Mesenchymal stem cell (in vitro differentiated cells and primary cell): Measurements from ENCODE around the gene APPL2.

Source experiments
- DNase-seq: peaks from one replicate; pipeline ENCODE4 v3.0.0-alpha.2; 2013
- H2AFZ ChIP-seq: one replicate; pipeline ENCODE4 v1.6.1; 2013; ENCODE audit warnings: low read depth, mild to moderate bottlenecking, control low read depth, inconsistent platforms, low read length, moderate library complexity
- H2AK5ac ChIP-seq: 2 replicates; pipeline ENCODE4 v1.6.1; 2013; ENCODE audit warnings: low read length, moderate library complexity, mild to moderate bottlenecking, inconsistent platforms; ENCODE audit not compliant: severe bottlenecking
- H2BK120ac ChIP-seq: one replicate; pipeline ENCODE4 v1.6.1; 2013; ENCODE audit warnings: low read depth, mild to moderate bottlenecking, inconsistent platforms, low read length, moderate library complexity
- H2BK12ac ChIP-seq, 2 experiments: one replicate each; pipeline ENCODE4 v1.6.1; 2013; ENCODE audit warnings: inconsistent platforms in 2 of 2, low read length in 2 of 2, mild to moderate bottlenecking in 2 of 2, moderate library complexity in 2 of 2, control low read depth in 1 of 2
- H2BK15ac ChIP-seq: one replicate; pipeline ENCODE4 v1.6.1; 2013; ENCODE audit warnings: mild to moderate bottlenecking, low read depth, inconsistent platforms; ENCODE audit not compliant: poor library complexity, severe bottlenecking
- H2BK5ac ChIP-seq: 2 replicates; pipeline ENCODE4 v1.6.1; 2013; ENCODE audit warnings: low read depth, mild to moderate bottlenecking, low read length, control low read depth, inconsistent platforms; ENCODE audit not compliant: poor library complexity, severe bottlenecking
- H3K14ac ChIP-seq, 2 experiments: one replicate each; pipeline ENCODE4 v1.6.1; 2013; ENCODE audit warnings: inconsistent platforms in 2 of 2, low read length in 2 of 2, control low read depth in 1 of 2, mild to moderate bottlenecking in 1 of 2, moderate library complexity in 1 of 2
- H3K18ac ChIP-seq, 2 experiments: one replicate each; pipeline ENCODE4 v1.6.1; 2013; ENCODE audit warnings: inconsistent platforms in 2 of 2, low read length in 2 of 2, control low read depth in 1 of 2, low read depth in 1 of 2, mild to moderate bottlenecking in 1 of 2
- H3K23ac ChIP-seq, 2 experiments: one replicate each; pipeline ENCODE4 v1.6.1; 2013; ENCODE audit warnings: inconsistent platforms in 2 of 2, low read length in 2 of 2, mild to moderate bottlenecking in 2 of 2, moderate library complexity in 2 of 2, control low read depth in 1 of 2
- H3K27ac ChIP-seq: 2 replicates; pipeline ENCODE4 v1.5.1; 2013; ENCODE audit warnings: mild to moderate bottlenecking, moderate library complexity, low read length, control low read depth, inconsistent platforms; ENCODE audit not compliant: poor library complexity, severe bottlenecking
- H3K27me3 ChIP-seq, 2 experiments: 2 replicates each; pipeline versions ENCODE4 v1.6.1 to v1.7.0; 2013; ENCODE audit warnings: low read length in 2 of 2, mild to moderate bottlenecking in 2 of 2, moderate library complexity in 2 of 2, control low read depth in 1 of 2, inconsistent platforms in 1 of 2; ENCODE audit not compliant: control insufficient read depth in 1 of 2, insufficient read depth in 1 of 2
- H3K36me3 ChIP-seq, 2 experiments: 2 replicates each; pipeline versions ENCODE4 v1.6.1 to v1.7.0; 2013; ENCODE audit warnings: low read length in 2 of 2, control low read depth in 1 of 2, inconsistent platforms in 1 of 2, low read depth in 1 of 2, mild to moderate bottlenecking in 1 of 2; ENCODE audit not compliant: insufficient read depth in 2 of 2, control insufficient read depth in 1 of 2
- H3K4ac ChIP-seq, 2 experiments: one replicate each; pipeline ENCODE4 v1.6.1; 2013; ENCODE audit warnings: inconsistent platforms in 2 of 2, low read length in 2 of 2, mild to moderate bottlenecking in 2 of 2, moderate library complexity in 2 of 2, control low read depth in 1 of 2, low read depth in 1 of 2
- H3K4me1 ChIP-seq: 2 replicates; pipeline ENCODE4 v1.6.1; 2013; ENCODE audit warnings: low read depth, low read length, control low read depth; ENCODE audit not compliant: control insufficient read depth, insufficient read depth
- H3K4me2 ChIP-seq: 2 replicates; pipeline ENCODE4 v1.6.1; 2013; ENCODE audit warnings: low read length, mild to moderate bottlenecking, inconsistent platforms; ENCODE audit not compliant: poor library complexity, severe bottlenecking
- H3K4me3 ChIP-seq, 2 experiments: 2 replicates each; pipeline versions ENCODE4 v1.5.1 to v1.7.0; 2013; ENCODE audit warnings: low read length in 2 of 2, mild to moderate bottlenecking in 2 of 2, control low read depth in 1 of 2, low read depth in 1 of 2; ENCODE audit not compliant: insufficient read depth in 1 of 2
- H3K79me1 ChIP-seq: replicated peaks from 2 replicates; pipeline ENCODE4 v1.6.1; 2013; ENCODE audit warnings: mild to moderate bottlenecking, control low read depth, low read length, inconsistent platforms; ENCODE audit not compliant: poor library complexity, severe bottlenecking
- H3K9ac ChIP-seq: 2 replicates; pipeline ENCODE4 v1.7.0; 2013; ENCODE audit warnings: mild to moderate bottlenecking, low read length, moderate library complexity
- H3K9me3 ChIP-seq: 2 replicates; pipeline ENCODE4 v1.7.0; 2013; ENCODE audit warnings: mild to moderate bottlenecking, low read length; ENCODE audit not compliant: control insufficient read depth
- H4K8ac ChIP-seq: one replicate; pipeline ENCODE4 v1.6.1; 2013; ENCODE audit warnings: inconsistent platforms, mild to moderate bottlenecking, low read length, moderate library complexity
- H4K91ac ChIP-seq: one replicate; pipeline ENCODE4 v1.6.1; 2013; ENCODE audit warnings: mild to moderate bottlenecking, low read length, inconsistent platforms
- WGBS: methylation state at CpG from one replicate; pipeline ENCODE4 v1.1.7; 2013; ENCODE audit warnings: mixed read lengths; 5-methylcytosine and 5-hydroxymethylcytosine counted together

Gene APPL2

GRCh38 chr12:105223884-105224283, 12.1 kb downstream of the APPL2 start:
- no peak overlapping the region for H2AK5ac ChIP-seq
- no peaks in the 10 kb centered on the region for H3K9me3 ChIP-seq
- no peak overlapping the region for H3K14ac ChIP-seq
- no peak overlapping the region for H3K4me3 ChIP-seq
- no peak overlapping the region for H4K8ac ChIP-seq
- H3K4me2 ChIP-seq = no peak overlapping the region
- no peak overlapping the region for H3K23ac ChIP-seq
- no peak overlapping the region for H2AFZ ChIP-seq
- no peak overlapping the region for H4K91ac ChIP-seq
- DNase-seq = no peak
- H3K4ac ChIP-seq = no peak overlapping the region
- no peak overlapping the region for H3K27ac ChIP-seq
- WGBS = 99% methylated on average over 4 of the region's 4 CpGs
- H2BK15ac ChIP-seq = no peak overlapping the region
- no peak overlapping the region for H3K18ac ChIP-seq
- no peak overlapping the region for H3K9ac ChIP-seq
- H2BK120ac ChIP-seq = no peak overlapping the region
- peaks cover 4% of the 10 kb centered on the region for H3K4me1 ChIP-seq
- H2BK5ac ChIP-seq = no peak overlapping the region
- no peak overlapping the region for H2BK12ac ChIP-seq
- H3K79me1 ChIP-seq = peaks cover 39% of the 10 kb centered on the region
- no peaks in the 10 kb centered on the region for H3K27me3 ChIP-seq
- H3K36me3 ChIP-seq = peaks cover 29 to 75% of the 10 kb centered on the region in 2 experiments

- Histone ChIP-seq H2BK15ac (peak overlapping the region; percentile 49), H3K27ac (no peak overlapping the region), H2BK12ac (no peak overlapping the region), H3K4me1 (peaks cover 4% of the 10 kb centered on the region), H3K9me3 (no peaks in the 10 kb centered on the region), H2AFZ (no peak overlapping the region), H3K18ac (no peak overlapping the region), H3K79me1 (peaks cover 43% of the 10 kb centered on the region), H2BK5ac (no peak overlapping the region), H3K36me3 (peaks cover 30 to 74% of the 10 kb centered on the region in 2 experiments), H3K23ac (no peak overlapping the region), H3K4me2 (no peak overlapping the region), H2AK5ac (no peak overlapping the region), H3K4me3 (no peak overlapping the region), H2BK120ac (no peak overlapping the region), H4K8ac (no peak overlapping the region), H3K9ac (no peak overlapping the region), H4K91ac (no peak overlapping the region), H3K27me3 (no peaks in the 10 kb centered on the region), H3K4ac (no peak overlapping the region), H3K14ac (no peak overlapping the region)
- DNase-seq = no peak
- WGBS = 95% methylated on average over 2 of the region's 4 CpGs
Measured at GRCh38 chr12:105223352-105223845, 12.6 kb downstream of the APPL2 start.

GRCh38 chr12:105222726-105223351, 13.1 kb downstream of the APPL2 start:
- no peak overlapping the region for H3K18ac ChIP-seq
- H2AFZ ChIP-seq = no peak overlapping the region
- no peak overlapping the region for H4K91ac ChIP-seq
- peak overlapping the region; percentile 49 for H2BK15ac ChIP-seq
- H3K27ac ChIP-seq = no peak overlapping the region
- 97% methylated on average over 13 of the region's 13 CpGs for WGBS
- no peak overlapping the region for H3K4me2 ChIP-seq
- H3K9ac ChIP-seq = no peak overlapping the region
- H3K23ac ChIP-seq = no peak overlapping the region
- H2AK5ac ChIP-seq = no peak overlapping the region
- H3K27me3 ChIP-seq = no peaks in the 10 kb centered on the region
- H3K4ac ChIP-seq = no peak overlapping the region
- no peak overlapping the region for H3K14ac ChIP-seq
- peaks cover 45% of the 10 kb centered on the region for H3K79me1 ChIP-seq
- peaks cover 4% of the 10 kb centered on the region for H3K4me1 ChIP-seq
- H3K36me3 ChIP-seq = peaks cover 32 to 69% of the 10 kb centered on the region in 2 experiments
- H4K8ac ChIP-seq = no peak overlapping the region
- no peak overlapping the region for H2BK5ac ChIP-seq
- H3K9me3 ChIP-seq = no peaks in the 10 kb centered on the region
- DNase-seq = no peak
- H2BK120ac ChIP-seq = no peak overlapping the region
- H3K4me3 ChIP-seq = no peak overlapping the region
- no peak overlapping the region for H2BK12ac ChIP-seq

- Histone ChIP-seq H4K91ac (no peak overlapping the region), H3K14ac (no peak overlapping the region), H2AFZ (no peak overlapping the region), H3K36me3 (peaks cover 30 to 69% of the 10 kb centered on the region in 2 experiments), H3K23ac (no peak overlapping the region), H3K27ac (no peak overlapping the region), H3K18ac (no peak overlapping the region), H2AK5ac (no peak overlapping the region), H2BK15ac (no peak overlapping the region), H3K4me1 (peaks cover 4% of the 10 kb centered on the region), H2BK5ac (no peak overlapping the region), H3K79me1 (peaks cover 44% of the 10 kb centered on the region), H4K8ac (no peak overlapping the region), H3K9me3 (no peaks in the 10 kb centered on the region), H2BK12ac (no peak overlapping the region), H3K27me3 (no peaks in the 10 kb centered on the region), H3K9ac (no peak overlapping the region), H3K4me2 (no peak overlapping the region), H3K4ac (no peak overlapping the region), H3K4me3 (no peak overlapping the region), H2BK120ac (no peak overlapping the region)
- DNase-seq = no peak
- 88% methylated on average over 4 of the region's 4 CpGs for WGBS
Measured at GRCh38 chr12:105222284-105222655, 13.7 kb downstream of the APPL2 start.
